DND-41 (cell line): ENCODE data around the gene IFT74.

Experiments
- EZH2 ChIP-seq: IDR thresholded peaks from 3 replicates; pipeline ENCODE4 v1.6.1; 2012; ENCODE audit warnings: borderline replicate concordance, low read depth, mild to moderate bottlenecking, moderate library complexity, low read length, inconsistent platforms; ENCODE audit not compliant: severe bottlenecking
- TF ChIP-seq, protein P1 (sequence below): IDR thresholded peaks from 2 replicates; pipeline ENCODE4 v1.5.1; 2012; ENCODE audit warnings: borderline replicate concordance, low read length, moderate library complexity, mild to moderate bottlenecking; ENCODE audit not compliant: poor library complexity, severe bottlenecking; ENCODE audit errors: extremely low read depth

DNA sequence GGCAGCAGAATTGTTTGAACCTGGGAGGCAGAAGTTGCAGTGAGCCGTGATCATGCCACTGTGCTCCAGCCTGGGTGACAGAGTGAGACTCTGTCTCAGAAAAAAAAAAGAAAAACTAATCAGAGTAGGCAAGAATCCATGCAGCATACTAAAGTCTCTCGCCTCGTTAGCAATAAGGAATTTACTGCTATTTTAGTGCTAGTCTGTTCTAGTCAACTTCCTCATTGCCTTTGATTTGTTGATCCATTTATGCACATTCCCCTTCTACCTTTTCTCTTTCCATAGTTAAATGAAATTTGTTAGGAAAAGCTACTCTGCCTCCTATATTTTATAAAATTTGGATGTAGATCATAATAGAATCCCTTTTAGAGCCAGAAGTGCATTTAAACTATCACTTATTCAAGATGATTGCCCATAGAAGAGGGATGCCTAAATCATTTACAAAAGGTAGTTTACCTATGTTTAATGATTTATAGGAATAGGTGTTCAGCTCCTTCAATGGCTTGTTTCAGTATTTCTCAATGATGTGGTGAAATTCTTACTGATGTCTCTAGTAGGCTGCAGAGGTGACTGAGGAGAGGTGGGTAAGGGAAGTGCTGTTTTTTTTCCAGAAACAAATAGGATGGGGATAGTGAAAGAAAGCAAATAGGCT, 47.3 kb downstream of the IFT74 start:
- TF ChIP-seq, protein P1, sequence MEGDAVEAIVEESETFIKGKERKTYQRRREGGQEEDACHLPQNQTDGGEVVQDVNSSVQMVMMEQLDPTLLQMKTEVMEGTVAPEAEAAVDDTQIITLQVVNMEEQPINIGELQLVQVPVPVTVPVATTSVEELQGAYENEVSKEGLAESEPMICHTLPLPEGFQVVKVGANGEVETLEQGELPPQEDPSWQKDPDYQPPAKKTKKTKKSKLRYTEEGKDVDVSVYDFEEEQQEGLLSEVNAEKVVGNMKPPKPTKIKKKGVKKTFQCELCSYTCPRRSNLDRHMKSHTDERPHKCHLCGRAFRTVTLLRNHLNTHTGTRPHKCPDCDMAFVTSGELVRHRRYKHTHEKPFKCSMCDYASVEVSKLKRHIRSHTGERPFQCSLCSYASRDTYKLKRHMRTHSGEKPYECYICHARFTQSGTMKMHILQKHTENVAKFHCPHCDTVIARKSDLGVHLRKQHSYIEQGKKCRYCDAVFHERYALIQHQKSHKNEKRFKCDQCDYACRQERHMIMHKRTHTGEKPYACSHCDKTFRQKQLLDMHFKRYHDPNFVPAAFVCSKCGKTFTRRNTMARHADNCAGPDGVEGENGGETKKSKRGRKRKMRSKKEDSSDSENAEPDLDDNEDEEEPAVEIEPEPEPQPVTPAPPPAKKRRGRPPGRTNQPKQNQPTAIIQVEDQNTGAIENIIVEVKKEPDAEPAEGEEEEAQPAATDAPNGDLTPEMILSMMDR: no peak
- TF ChIP-seq EZH2: no peak
